BJ (cell line): ENCODE measurements around the gene PCDHB11. TPM values are rescaled to one million over a fixed set of nuclear protein-coding genes. Genes with fewer than 3 reads are reported as not detected.
"Not testable (repeated sequence)": the region's sequence is repeated elsewhere in the genome, so short reads cannot be mapped to it uniquely, and the experiment has no call there.

ENCODE experiments used
- CTCF ChIA-PET: fragments of 350-600 bp; formaldehyde crosslinking; extraction: SDS; loops from one replicate; lab custom pipeline; 2021; ENCODE audit warnings: antibody characterized with exemption, inconsistent platforms; lab: Yijun Ruan, JAX
- POLR2A ChIA-PET: fragments of 300-600 bp; sonication (Branson Sonifier 250); formaldehyde crosslinking; extraction: SDS; loops from one replicate; lab custom pipeline; 2021; ENCODE audit warnings: antibody characterized with exemption; lab: Charles Lee
- DNase-seq: peaks from one replicate; pipeline ENCODE4 v3.0.0-alpha.2; 2011; ENCODE audit warnings: low read depth
- H3K27me3 ChIP-seq: 2 replicates; pipeline ENCODE4 v1.6.0; 2011; ENCODE audit warnings: low read length; ENCODE audit not compliant: control insufficient read depth, insufficient read depth
- H3K36me3 ChIP-seq: 2 replicates; pipeline ENCODE4 v1.5.1; 2011; ENCODE audit warnings: low read length; ENCODE audit not compliant: control insufficient read depth, insufficient read depth
- H3K4me3 ChIP-seq: 2 replicates; pipeline ENCODE4 v1.5.1; 2011; ENCODE audit warnings: low read depth, mild to moderate bottlenecking, control low read depth, low read length
- polyA plus RNA-seq: library from polyadenylated mRNA; depleted of rRNA; stranded (reverse); fragments of >200 nt; gene quantifications from 2 replicates; pipeline ENCODE4 v1.2.3, GENCODE V29; 2011
- TF ChIP-seq, protein P1 (sequence below): IDR thresholded peaks from 2 replicates; pipeline ENCODE4 v1.5.1; 2011; ENCODE audit warnings: low read depth, mild to moderate bottlenecking, control low read depth, inconsistent platforms, low read length, moderate library complexity; ENCODE audit not compliant: insufficient read depth

Gene PCDHB11
- polyA plus RNA-seq, 1 experiment, result 0.22 TPM

DNA sequence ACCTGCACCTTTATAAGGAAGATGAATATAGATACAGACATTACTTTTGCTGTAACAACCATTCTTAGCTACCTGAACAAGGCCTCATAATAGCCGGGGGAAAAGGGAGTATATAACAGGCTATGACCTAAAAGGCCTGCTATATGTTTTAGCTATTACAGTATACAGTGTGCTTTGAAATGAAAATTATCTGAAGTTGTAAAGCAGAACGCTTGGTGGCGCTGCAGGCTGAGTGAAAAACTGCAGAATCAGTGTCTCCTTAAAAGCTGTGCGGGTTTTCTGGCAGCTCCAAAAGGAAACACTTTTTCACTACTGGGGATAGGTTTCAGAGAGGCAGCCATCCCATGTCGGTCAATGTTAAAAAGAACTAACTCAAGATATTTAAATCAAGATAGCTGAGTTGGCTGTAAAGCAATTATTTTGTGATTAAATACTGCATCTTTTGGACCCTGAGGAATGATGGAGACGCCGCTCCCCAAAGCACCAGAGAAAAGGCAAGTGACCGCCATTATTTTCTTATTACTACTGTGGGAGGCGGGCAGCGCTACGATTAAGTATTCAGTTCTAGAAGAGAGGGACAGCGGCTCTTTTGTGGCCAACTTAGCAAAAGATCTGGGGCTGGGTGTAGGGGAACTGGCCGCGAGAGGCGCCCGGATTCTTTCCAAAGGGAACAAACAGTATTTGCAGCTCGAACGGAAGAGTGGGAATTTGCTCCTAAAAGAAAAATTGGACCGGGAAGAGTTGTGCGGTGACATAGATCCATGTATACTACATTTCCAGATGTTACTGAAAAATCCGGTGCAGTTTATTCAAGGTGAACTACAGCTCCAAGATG is 43.7 kb upstream of the PCDHB11 start:
- CTCF ChIA-PET, result no interaction called here
- H3K27me3 ChIP-seq, result no peaks in the 10 kb centered on the region
- H3K36me3 ChIP-seq, result no peaks in the 10 kb centered on the region
- no peak for DNase-seq
- POLR2A ChIA-PET, result no interaction called here
- TF ChIP-seq, protein P1, sequence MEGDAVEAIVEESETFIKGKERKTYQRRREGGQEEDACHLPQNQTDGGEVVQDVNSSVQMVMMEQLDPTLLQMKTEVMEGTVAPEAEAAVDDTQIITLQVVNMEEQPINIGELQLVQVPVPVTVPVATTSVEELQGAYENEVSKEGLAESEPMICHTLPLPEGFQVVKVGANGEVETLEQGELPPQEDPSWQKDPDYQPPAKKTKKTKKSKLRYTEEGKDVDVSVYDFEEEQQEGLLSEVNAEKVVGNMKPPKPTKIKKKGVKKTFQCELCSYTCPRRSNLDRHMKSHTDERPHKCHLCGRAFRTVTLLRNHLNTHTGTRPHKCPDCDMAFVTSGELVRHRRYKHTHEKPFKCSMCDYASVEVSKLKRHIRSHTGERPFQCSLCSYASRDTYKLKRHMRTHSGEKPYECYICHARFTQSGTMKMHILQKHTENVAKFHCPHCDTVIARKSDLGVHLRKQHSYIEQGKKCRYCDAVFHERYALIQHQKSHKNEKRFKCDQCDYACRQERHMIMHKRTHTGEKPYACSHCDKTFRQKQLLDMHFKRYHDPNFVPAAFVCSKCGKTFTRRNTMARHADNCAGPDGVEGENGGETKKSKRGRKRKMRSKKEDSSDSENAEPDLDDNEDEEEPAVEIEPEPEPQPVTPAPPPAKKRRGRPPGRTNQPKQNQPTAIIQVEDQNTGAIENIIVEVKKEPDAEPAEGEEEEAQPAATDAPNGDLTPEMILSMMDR, result no peak
- H3K4me3 ChIP-seq, result no peak overlapping the region

DNA sequence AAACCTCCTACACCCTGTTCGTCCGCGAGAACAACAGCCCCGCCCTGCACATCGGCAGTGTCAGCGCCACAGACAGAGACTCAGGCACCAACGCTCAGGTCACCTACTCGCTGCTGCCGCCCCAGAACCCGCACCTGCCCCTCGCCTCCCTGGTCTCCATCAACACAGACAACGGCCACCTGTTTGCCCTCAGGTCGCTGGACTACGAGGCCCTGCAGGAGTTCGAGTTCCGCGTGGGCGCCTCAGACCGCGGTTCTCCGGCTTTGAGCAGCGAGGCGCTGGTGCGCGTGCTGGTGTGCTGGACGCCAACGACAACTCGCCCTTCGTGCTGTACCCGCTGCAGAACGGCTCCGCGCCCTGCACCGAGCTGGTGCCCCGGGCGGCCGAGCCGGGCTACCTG is 42.1 kb upstream of the PCDHB11 start:
- H3K27me3 ChIP-seq, CTCF ChIA-PET, H3K4me3 ChIP-seq, H3K36me3 ChIP-seq, POLR2A ChIA-PET, DNase-seq: not testable (repeated sequence)

GRCh38 chr5:141157901-141158300 is 41.5 kb upstream of the PCDHB11 start:
- H3K27me3 ChIP-seq, CTCF ChIA-PET, H3K4me3 ChIP-seq, H3K36me3 ChIP-seq, POLR2A ChIA-PET, DNase-seq: not testable (repeated sequence)

DNA sequence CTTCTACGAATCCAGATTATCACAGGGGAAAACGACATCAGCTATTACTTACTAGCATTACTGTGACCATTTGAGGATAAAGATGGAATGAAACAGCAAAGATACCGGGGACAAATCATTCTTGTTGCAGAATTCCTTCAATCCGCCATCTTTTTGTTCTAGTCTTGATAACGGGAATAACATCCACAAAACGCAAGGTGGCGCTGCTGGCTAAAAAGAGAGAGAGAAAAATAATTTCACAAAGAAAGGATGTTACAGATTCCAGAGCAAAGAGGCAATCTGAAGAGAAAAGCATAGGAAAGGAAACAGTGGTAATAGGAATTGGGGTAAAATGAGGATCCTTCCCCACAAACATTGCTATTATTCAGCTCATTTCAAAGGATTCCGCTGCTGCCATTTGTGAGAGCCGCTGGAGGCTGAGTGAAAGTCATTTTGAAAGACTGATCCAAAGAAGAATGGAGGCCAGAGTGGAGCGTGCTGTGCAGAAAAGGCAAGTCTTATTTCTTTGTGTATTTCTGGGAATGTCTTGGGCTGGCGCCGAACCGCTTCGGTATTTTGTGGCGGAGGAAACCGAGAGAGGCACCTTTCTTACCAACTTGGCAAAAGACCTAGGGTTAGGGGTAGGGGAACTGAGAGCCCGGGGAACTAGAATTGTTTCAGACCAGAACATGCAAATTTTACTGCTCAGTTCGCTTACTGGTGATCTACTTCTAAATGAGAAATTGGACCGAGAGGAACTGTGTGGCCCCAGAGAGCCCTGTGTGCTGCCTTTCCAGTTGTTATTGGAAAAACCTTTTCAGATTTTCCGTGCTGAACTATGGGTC is 26.8 kb upstream of the PCDHB11 start, which contains the start of gene PCDHB7:
TSS of gene PCDHB7 (plus strand) at position 264 of the 824 bp plus-strand sequence. CDS start at position 456, 192 bp downstream.
- no peaks in the 10 kb centered on the region for H3K27me3 ChIP-seq
- CTCF ChIA-PET, result interaction anchor here (0.5 to 1.3 kb wide), 5 partner anchors 10 to 626 kb away, joined by 3 to 5 read pairs (median 4); partner anchors contain the start of genes PCDHB16 and PCDHB2
- no peak for DNase-seq
- POLR2A ChIA-PET, result no interaction called here
- peak within 1 kb of the TSS; percentile 14; the same call in 1 of the 2 replicates for H3K4me3 ChIP-seq
- TF ChIP-seq, protein P1, result peak; percentile 51; the same call in 1 of the 2 replicates
- no peaks in the 10 kb centered on the region for H3K36me3 ChIP-seq

DNA sequence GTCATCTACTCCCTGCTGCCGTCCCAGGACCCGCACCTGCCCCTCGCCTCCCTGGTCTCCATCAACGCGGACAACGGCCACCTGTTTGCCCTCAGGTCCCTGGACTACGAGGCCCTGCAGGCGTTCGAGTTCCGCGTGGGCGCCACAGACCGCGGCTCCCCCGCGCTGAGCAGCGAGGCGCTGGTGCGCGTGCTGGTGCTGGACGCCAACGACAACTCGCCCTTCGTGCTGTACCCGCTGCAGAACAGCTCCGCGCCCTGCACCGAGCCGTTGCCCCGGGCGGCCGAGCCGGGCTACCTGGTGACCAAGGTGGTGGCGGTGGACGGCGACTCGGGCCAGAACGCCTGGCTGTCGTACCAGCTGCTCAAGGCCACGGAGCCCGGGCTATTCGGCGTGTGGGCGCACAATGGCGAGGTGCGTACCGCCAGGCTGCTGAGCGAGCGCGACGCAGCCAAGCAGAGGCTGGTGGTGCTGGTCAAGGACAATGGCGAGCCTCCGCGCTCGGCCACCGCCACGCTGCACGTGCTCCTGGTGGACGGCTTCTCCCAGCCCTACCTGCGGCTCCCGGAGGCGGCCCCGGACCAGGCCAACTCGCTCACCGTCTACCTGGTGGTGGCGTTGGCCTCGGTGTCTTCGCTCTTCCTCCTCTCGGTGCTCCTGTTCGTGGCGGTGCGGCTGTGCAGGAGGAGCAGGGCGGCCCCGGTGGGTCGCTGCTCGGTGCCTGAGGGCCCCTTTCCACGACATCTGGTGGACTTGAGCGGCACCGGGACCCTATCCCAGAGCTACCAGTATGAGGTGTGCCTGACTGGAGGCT is 24.9 kb upstream of the PCDHB11 start:
- DNase-seq, CTCF ChIA-PET, H3K36me3 ChIP-seq, POLR2A ChIA-PET, H3K27me3 ChIP-seq, H3K4me3 ChIP-seq: not testable (repeated sequence)

DNA sequence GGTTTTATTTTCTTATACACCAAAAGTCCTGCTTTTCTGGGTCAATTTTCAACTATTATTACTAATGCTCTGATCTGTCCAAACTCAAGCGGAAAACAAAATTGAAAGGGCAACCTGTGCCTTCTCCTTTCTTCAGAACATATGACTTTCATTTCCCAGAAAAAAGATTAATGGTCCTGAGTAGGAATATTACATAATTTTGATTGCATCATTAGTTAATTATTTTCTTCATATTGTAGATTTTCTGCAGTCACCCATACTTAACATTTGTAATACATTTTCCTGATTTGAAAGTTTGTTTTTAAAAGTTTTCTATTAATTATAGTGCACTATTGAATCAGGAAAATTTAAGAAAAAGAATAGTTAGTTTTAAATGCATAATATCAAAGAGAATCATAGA is 23.5 kb upstream of the PCDHB11 start:
- no peaks in the 10 kb centered on the region for H3K36me3 ChIP-seq

DNA sequence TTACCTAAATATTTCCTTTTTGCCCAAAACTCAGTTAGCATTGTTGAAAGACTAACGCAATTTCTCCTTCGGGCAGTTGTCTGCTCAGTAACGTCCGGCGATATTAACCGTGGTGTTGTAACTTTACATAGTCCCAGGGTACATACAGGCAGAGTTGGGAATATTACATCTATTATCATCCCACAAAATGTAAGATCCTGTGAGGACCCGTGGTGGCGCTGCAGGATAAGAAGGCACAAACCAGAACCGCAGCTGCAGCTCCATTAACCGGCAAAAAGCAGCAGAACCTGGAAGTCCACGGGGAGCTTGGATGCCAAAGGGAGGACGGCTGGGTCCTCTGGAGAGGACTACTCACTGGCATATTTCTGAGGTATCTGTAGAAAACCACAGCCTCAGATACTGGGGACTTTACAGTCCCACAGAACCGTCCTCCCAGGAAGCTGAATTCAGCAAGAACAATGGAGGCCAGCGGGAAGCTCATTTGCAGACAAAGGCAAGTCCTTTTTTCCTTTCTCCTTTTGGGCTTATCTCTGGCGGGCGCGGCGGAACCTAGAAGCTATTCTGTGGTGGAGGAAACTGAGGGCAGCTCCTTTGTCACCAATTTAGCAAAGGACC is 21.7 kb upstream of the PCDHB11 start, which contains the start of gene PCDHB8:
TSS of gene PCDHB8 (plus strand) at position 214 of the 615 bp plus-strand sequence. CDS start at position 459, 245 bp downstream.
- CTCF ChIA-PET, result interaction anchor here (0.7 to 1.1 kb wide), 4 partner anchors 8 to 383 kb away, joined by 3 to 4 read pairs (median 4); partner anchors contain the start of gene PCDHB10

More for the DNA sequence above, 23.5 kb upstream of the PCDHB11 start:
- Histone ChIP-seq H3K27me3 (no peaks in the 10 kb centered on the region), H3K4me3 (no peak overlapping the region)
- POLR2A ChIA-PET, result no interaction called here
- CTCF ChIA-PET, result no interaction called here
- TF ChIP-seq, protein P1, result no peak
- DNase-seq, result no peak

GRCh38 chr5:141179371-141179770 is 20.1 kb upstream of the PCDHB11 start:
- H3K4me3 ChIP-seq, H3K36me3 ChIP-seq, CTCF ChIA-PET, H3K27me3 ChIP-seq, POLR2A ChIA-PET, DNase-seq: not testable (repeated sequence)

More for the DNA sequence above, 21.7 kb upstream of the PCDHB11 start, which contains the start of gene PCDHB8:
- H3K36me3 ChIP-seq, DNase-seq, H3K27me3 ChIP-seq, H3K4me3 ChIP-seq, POLR2A ChIA-PET: not testable (repeated sequence)
